ENCODE data around the gene TAS1R1. TPM values are rescaled to one million over a fixed set of nuclear protein-coding genes. Genes with fewer than 3 reads are reported as not detected.

TAS1R1 gene
- polyA plus RNA-seq, 1 donor from 2014 or later: not detected

- Histone ChIP-seq H3K4me2 (ENCODE audit: low read length) (no peak overlapping the region), H4K20me1 (ENCODE audit: insufficient read depth) (no peaks in the 10 kb centered on the region), H3F3A (ENCODE audit: insufficient read depth, low read length, poor library complexity, severe bottlenecking) (no peaks in the 10 kb centered on the region), H3K79me2 (replicated peaks; ENCODE audit: insufficient read depth, low read length) (no peaks in the 10 kb centered on the region), H3K9me3 (ENCODE audit: low read length) (no peaks in the 10 kb centered on the region), H3K36me3 (ENCODE audit: insufficient read depth, low read length) (no peaks in the 10 kb centered on the region), H3K27ac (ENCODE audit: low read length) (no peak overlapping the region), H2AFZ (ENCODE audit: low read depth, low read length) (no peak overlapping the region), H3K9me2 (ENCODE audit: insufficient read depth, low read length) (no peaks in the 10 kb centered on the region), H3K27me3 (ENCODE audit: insufficient read depth, low read depth, low read length) (no peaks in the 10 kb centered on the region), H3K4me3 (ENCODE audit: low read length) (no peak overlapping the region), H3K9ac (ENCODE audit: low read length) (no peak overlapping the region)
- TF ChIP-seq POLR2AphosphoS5 (IDR thresholded peaks at IDR 0.05) (no peak), TAF1 (IDR thresholded peaks at IDR 0.05; ENCODE audit: low read depth) (no peak), CTCF (IDR thresholded peaks at IDR 0.05; ENCODE audit: poor library complexity, severe bottlenecking) (no peak), SMC3 (conservative IDR thresholded peaks at IDR 0.05; ENCODE audit: poor library complexity) (no peak), MXI1 (conservative IDR thresholded peaks at IDR 0.05; ENCODE audit: poor library complexity, severe bottlenecking) (no peak), EP300 (conservative IDR thresholded peaks at IDR 0.05; ENCODE audit: poor library complexity, severe bottlenecking) (no peak), EZH2 (IDR thresholded peaks at IDR 0.05; ENCODE audit: borderline replicate concordance, insufficient read depth, low read length, poor library complexity, severe bottlenecking) (no peak), RAD21 (conservative IDR thresholded peaks at IDR 0.05) (no peak), REST (IDR thresholded peaks at IDR 0.05; ENCODE audit: borderline replicate concordance) (no peak)
Measured at GRCh38 chr1:6509220-6509918, 45.7 kb upstream of the TAS1R1 start.

- H3K27ac ChIP-seq (ENCODE audit: low read length): no peak overlapping the region
- H3K79me2 ChIP-seq (replicated peaks; ENCODE audit: insufficient read depth, low read length): no peaks in the 10 kb centered on the region
- no peaks in the 10 kb centered on the region for H4K20me1 ChIP-seq (ENCODE audit: insufficient read depth)
- no peaks in the 10 kb centered on the region for H3K9me2 ChIP-seq (ENCODE audit: insufficient read depth, low read length)
- H3F3A ChIP-seq (ENCODE audit: insufficient read depth, low read length, poor library complexity, severe bottlenecking): no peaks in the 10 kb centered on the region
- H3K4me3 ChIP-seq (ENCODE audit: low read length): no peak overlapping the region
- TF ChIP-seq RAD21 (conservative IDR thresholded peaks at IDR 0.05) (no peak), EZH2 (IDR thresholded peaks at IDR 0.05; ENCODE audit: borderline replicate concordance, insufficient read depth, low read length, poor library complexity, severe bottlenecking) (no peak), MXI1 (conservative IDR thresholded peaks at IDR 0.05; ENCODE audit: poor library complexity, severe bottlenecking) (no peak), TAF1 (IDR thresholded peaks at IDR 0.05; ENCODE audit: low read depth) (no peak), CTCF (IDR thresholded peaks at IDR 0.05; ENCODE audit: poor library complexity, severe bottlenecking) (no peak), SMC3 (conservative IDR thresholded peaks at IDR 0.05; ENCODE audit: poor library complexity) (no peak), POLR2AphosphoS5 (IDR thresholded peaks at IDR 0.05) (no peak), EP300 (conservative IDR thresholded peaks at IDR 0.05; ENCODE audit: poor library complexity, severe bottlenecking) (no peak), REST (IDR thresholded peaks at IDR 0.05; ENCODE audit: borderline replicate concordance) (no peak)
- H2AFZ ChIP-seq (ENCODE audit: low read depth, low read length): no peak overlapping the region
- no peaks in the 10 kb centered on the region for H3K9me3 ChIP-seq (ENCODE audit: low read length)
- no peak overlapping the region for H3K9ac ChIP-seq (ENCODE audit: low read length)
- no peak overlapping the region for H3K4me2 ChIP-seq (ENCODE audit: low read length)
- H3K36me3 ChIP-seq (ENCODE audit: insufficient read depth, low read length): no peaks in the 10 kb centered on the region
- no peaks in the 10 kb centered on the region for H3K27me3 ChIP-seq (ENCODE audit: insufficient read depth, low read depth, low read length)
Measured at GRCh38 chr1:6509919-6510291, 45.2 kb upstream of the TAS1R1 start.

All from neural cell (in vitro differentiated cells).